Mesodermal cell (in vitro differentiated cells): ENCODE results near the gene SPON2.

Experiments
- H3K27ac ChIP-seq: 2 replicates; pipeline ENCODE4 v1.7.0; 2013; ENCODE audit warnings: mild to moderate bottlenecking, low read depth, low read length, moderate library complexity; ENCODE audit not compliant: severe bottlenecking
- H3K36me3 ChIP-seq: 2 replicates; pipeline ENCODE4 v1.7.1; 2013; ENCODE audit warnings: mild to moderate bottlenecking, low read length, moderate library complexity; ENCODE audit not compliant: control insufficient read depth, insufficient read depth
- H3K4me1 ChIP-seq: one replicate; pipeline ENCODE4 v1.7.1; 2013; ENCODE audit warnings: mild to moderate bottlenecking, low read length; ENCODE audit not compliant: insufficient read depth, control insufficient read depth, poor library complexity, severe bottlenecking
- H3K4me3 ChIP-seq: 2 replicates; pipeline ENCODE4 v1.7.0; 2013; ENCODE audit warnings: low read length, control low read depth, mild to moderate bottlenecking; ENCODE audit not compliant: insufficient read depth, poor library complexity, severe bottlenecking; ENCODE audit errors: extremely low read depth
- H3K9me3 ChIP-seq: 2 replicates; pipeline ENCODE4 v1.7.1; 2013; ENCODE audit warnings: mild to moderate bottlenecking, low read length, moderate library complexity; ENCODE audit not compliant: control insufficient read depth
- WGBS, 2 experiments: methylation state at CpG; one replicate each; pipeline ENCODE4 v1.1.5; 2013; ENCODE audit warnings: missing lambda C conversion rate in 2 of 2; ENCODE audit not compliant: insufficient coverage in 2 of 2; 5-methylcytosine and 5-hydroxymethylcytosine counted together

SPON2 gene

DNA sequence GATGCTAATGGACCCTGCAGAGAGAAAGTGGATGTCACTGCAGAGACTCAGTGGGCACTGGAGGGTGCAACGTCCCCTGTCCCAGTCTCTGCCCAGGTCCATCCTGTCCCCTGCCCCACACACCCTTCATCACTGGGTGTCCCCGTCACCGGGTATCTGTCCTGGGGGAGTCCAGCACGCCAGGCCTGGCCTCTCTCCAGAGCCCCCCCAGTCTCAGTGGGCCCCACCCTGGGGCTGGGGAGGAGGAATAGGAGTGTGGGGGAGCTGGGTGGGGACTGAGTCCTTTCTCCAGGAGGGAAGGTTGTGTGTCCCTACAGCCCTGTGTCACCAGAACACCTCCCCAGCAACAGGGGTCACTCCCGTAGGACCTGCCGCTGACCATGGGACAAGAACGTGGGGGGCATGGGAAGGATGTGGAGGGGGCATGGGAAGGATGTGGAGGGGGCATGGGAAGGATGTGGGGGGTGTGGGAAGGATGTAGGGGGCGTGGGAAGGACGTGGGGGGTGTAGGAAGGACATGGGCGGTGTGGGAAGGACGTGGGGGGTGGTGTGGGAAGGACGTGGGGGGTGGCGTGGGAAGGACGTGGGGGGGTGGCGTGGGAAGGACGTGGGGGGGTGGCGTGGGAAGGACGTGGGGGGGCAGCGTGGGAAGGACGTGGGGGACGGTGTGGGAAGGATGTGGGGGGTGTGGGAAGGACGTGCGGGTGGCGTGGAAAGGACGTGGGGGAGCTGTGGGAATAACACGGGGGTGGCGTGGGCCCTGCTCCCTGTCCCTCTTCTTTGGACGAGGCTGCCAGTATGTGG lies 21.0 kb upstream of the SPON2 start:
- H3K4me1 ChIP-seq = no peaks in the 10 kb centered on the region
- H3K9me3 ChIP-seq = no peaks in the 10 kb centered on the region
- no peaks in the 10 kb centered on the region for H3K36me3 ChIP-seq
- H3K4me3 ChIP-seq = no peak overlapping the region
- no peak overlapping the region for H3K27ac ChIP-seq
- 94% methylated on average over 5 to 6 of the region's 28 CpGs for WGBS, 2 experiments

GRCh38 chr4:1192493-1193205 lies 20.3 kb upstream of the SPON2 start:
- 86 to 91% methylated on average over 11 of the region's 13 CpGs for WGBS, 2 experiments
- Histone ChIP-seq H3K27ac (no peak overlapping the region), H3K4me1 (no peaks in the 10 kb centered on the region), H3K9me3 (no peaks in the 10 kb centered on the region), H3K4me3 (no peak overlapping the region), H3K36me3 (no peaks in the 10 kb centered on the region)

DNA sequence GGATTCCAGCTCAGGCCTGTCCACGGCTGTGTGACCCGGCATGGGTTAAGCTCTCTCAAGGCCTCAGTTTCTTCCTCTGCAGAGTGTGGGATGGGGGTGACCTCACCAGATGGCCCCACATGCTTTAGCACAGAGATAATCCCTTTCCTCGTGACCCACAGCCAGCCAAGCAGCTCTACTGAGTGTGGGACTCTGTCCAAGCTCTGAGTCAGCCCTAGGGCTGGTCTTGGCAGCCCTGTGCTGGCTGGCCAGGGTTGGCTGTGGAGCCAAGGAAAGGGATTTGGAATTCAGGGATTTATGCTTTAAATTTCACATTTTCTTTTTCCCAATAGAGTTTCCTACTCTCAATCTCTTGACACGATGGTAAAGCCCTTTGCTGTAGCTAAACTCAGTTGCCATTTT lies 19.7 kb upstream of the SPON2 start:
- no peak overlapping the region for H3K4me3 ChIP-seq
- WGBS, 2 experiments = 88 to 100% methylated on average over 2 to 4 of the region's 4 CpGs
- H3K36me3 ChIP-seq = no peaks in the 10 kb centered on the region
- no peaks in the 10 kb centered on the region for H3K4me1 ChIP-seq
- H3K9me3 ChIP-seq = no peaks in the 10 kb centered on the region
- no peak overlapping the region for H3K27ac ChIP-seq

DNA sequence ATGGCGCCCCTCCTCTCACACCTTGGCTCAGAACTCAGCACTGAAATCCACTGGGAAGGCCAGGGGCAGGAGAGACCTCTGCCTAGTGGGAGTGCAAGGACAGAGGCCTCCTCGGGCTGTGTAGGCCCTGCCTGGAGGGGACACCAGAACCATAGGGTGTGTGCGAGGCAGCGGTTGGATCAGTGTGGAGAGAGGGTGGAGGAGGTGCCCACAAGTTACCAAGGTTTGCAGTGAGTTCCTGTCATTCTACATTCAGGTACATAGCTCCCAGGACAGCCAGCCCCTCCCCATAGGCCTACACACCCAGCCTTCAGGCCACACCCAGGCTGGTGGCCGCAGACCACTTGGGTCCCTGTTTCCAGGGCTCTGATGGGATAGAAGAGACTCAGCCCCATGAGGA lies 19.2 kb upstream of the SPON2 start:
- no peak overlapping the region for H3K27ac ChIP-seq
- no peak overlapping the region for H3K4me3 ChIP-seq

DNA sequence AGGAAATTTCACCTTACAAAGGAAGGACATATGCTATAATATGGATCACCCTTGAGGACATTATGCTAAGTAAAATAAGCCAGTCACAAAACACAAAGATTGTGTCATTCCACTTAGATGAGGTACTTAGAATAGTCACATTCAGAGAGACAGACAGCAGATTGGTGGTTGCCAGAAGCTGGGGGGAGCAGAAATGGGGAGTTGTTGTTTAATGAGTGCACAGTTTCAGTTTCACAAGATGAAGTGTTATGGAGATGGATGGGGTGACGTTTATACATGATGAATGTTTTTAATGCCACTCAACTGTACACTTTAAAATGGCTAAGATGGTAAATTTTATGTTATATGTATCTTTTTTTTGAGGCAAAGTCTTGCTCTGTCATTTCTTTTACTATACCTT lies 14.8 kb upstream of the SPON2 start:
- no peaks in the 10 kb centered on the region for H3K4me1 ChIP-seq
- H3K9me3 ChIP-seq = no peaks in the 10 kb centered on the region
- no peak overlapping the region for H3K4me3 ChIP-seq
- no CpG with 5 or more reads among the region's 1 CpG for WGBS, 2 experiments
- no peak overlapping the region for H3K27ac ChIP-seq
- H3K36me3 ChIP-seq = no peaks in the 10 kb centered on the region

More for the DNA sequence above, 19.2 kb upstream of the SPON2 start:
- H3K36me3 ChIP-seq = no peaks in the 10 kb centered on the region
- 60 to 61% methylated on average over 2 of the region's 5 CpGs for WGBS, 2 experiments
- no peaks in the 10 kb centered on the region for H3K4me1 ChIP-seq
- no peaks in the 10 kb centered on the region for H3K9me3 ChIP-seq

DNA sequence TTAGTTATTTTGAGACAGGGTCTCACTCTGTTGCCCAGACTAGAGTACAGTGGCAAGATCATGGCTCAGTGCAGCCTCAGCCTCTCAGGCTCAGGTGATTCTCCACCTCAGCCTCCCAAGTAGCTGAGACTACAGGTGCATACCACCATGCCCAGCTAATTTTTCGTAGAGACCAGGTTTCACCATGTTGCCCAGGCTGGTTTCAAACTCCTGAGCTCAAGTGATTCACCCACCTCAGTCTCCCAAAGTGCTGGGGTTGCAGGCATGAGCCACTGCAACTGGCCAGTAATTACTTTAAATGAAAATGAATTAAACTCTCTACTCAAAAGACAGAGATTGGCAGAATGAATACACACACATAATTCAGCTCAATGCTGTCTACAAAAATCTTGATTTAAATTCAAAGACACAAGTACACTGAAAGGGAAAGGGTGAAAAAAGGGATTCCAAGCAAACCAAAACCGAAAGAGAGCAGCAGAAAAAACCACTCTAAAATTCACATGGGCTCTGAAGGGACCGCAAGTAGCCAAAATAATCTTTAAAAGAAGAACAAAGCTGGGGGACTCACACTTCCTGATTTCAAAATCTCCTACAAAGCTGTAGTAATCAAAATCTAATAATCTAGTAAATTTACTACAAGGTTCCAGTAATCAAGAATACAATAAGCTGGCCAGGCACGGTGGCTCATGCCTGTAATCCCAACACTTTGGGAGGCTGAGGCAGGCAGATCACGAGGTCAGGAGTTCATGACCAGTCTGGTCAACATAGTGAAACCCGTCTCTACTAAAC lies 11.8 kb upstream of the SPON2 start:
- no peaks in the 10 kb centered on the region for H3K36me3 ChIP-seq
- 85 to 87% methylated on average over 3 to 4 of the region's 6 CpGs for whole genome bisulfite sequencing, 2 experiments
- no peak overlapping the region for H3K27ac ChIP-seq
- H3K4me3 ChIP-seq = no peak overlapping the region
- H3K9me3 ChIP-seq = peaks cover 25% of the 10 kb centered on the region
- H3K4me1 ChIP-seq = no peaks in the 10 kb centered on the region

GRCh38 chr4:1182313-1182712 lies 9.9 kb upstream of the SPON2 start:
- Histone ChIP-seq H3K27ac (no peak overlapping the region), H3K36me3 (no peaks in the 10 kb centered on the region), H3K9me3 (peaks cover 25% of the 10 kb centered on the region), H3K4me3 (no peak overlapping the region), H3K4me1 (no peaks in the 10 kb centered on the region)

GRCh38 chr4:1180663-1181062 lies 8.3 kb upstream of the SPON2 start:
- Histone ChIP-seq H3K4me1 (no peaks in the 10 kb centered on the region), H3K27ac (no peak overlapping the region), H3K9me3 (peaks cover 25% of the 10 kb centered on the region), H3K36me3 (no peaks in the 10 kb centered on the region), H3K4me3 (no peak overlapping the region)

GRCh38 chr4:1179976-1180375 lies 7.6 kb upstream of the SPON2 start:
- Histone ChIP-seq H3K27ac (no peak overlapping the region), H3K4me3 (no peak overlapping the region), H3K9me3 (peaks cover 25% of the 10 kb centered on the region), H3K36me3 (no peaks in the 10 kb centered on the region), H3K4me1 (no peaks in the 10 kb centered on the region)
- WGBS, 2 experiments = 100% methylated on average over 1 of the region's 1 CpG

- H3K9me3 ChIP-seq = peaks cover 25% of the 10 kb centered on the region
- H3K36me3 ChIP-seq = no peaks in the 10 kb centered on the region
- WGBS, 2 experiments = 78 to 89% methylated on average over 5 to 6 of the region's 7 CpGs
- H3K4me3 ChIP-seq = no peak overlapping the region
- H3K27ac ChIP-seq = no peak overlapping the region
- H3K4me1 ChIP-seq = no peaks in the 10 kb centered on the region
Observed at GRCh38 chr4:1179089-1179441, 6.7 kb upstream of the SPON2 start.
